ENCODE measurements around the gene NSUN2.
"Not testable (repeated sequence)": the region's sequence is repeated elsewhere in the genome, so short reads cannot be mapped to it uniquely, and the experiment has no call there.

NSUN2 gene

DNA sequence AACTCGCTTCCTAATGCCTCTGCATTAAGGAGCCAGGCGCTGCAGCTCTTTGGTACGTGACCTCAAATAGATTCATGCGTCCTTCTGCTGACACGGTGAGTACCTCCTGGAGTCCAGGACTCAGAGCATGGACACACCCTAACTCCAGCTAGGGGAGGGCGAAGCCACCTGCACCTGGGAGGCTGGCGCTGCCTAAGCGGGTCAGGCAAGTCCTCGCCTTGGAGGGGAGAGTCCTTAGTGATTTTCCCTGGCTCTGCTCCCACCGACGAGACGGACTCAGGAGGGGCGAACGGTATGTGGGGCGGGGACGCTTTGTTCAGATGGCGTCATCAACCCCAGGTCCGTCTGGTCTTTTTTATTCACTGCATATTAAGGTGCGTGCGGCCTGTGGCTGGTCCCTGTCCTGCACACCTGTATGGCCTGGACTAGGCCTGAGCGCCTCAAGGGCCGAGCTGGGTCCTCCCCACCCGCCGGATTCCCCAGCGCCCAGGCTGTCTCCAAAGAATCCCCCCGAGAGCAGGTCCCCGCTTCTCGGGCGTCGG lies 50.3 kb downstream of the NSUN2 start:
- no peak for DNase-seq (ENCODE audit: low spot score)

DNA sequence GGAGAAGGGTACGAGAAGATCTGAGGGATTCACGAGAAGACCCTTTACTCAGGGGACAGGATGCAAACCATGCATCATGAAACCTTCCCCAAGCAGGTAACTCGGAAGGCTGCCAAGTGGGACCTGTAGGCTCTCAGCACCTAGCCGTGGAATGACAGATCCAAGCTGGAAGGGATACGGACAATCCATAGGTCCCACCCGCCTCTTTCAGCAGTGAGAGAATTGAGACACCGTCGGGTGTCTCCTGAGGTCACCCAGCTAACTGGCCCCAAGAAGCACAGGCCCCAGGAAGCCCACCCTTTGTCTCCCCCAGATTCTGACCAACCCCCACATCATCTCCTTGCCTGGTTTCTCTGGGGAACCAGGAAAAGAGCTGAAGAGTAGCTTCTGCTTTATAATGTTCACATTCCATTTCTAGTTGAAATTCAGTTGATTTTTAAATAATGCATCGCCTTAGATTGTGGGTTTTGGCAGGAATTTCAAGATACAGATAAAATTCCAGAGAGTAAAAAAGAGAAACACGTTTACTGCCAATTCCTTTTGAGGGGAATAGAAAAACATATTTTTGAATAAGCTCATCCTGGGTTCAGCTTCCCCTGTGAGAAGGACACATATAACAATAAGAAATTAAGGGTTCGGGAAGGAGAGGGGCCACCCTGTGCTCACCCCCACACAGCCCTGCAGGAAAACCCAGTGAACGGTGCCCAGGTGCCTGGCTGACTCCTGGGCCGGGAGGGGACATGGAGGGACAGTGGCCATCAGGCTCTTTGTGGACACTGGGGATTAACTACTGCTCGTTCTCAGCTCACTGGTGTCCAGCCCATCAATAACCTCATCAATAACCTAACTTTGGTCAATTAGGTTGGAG lies 51.1 kb downstream of the NSUN2 start:
- no peak for DNase-seq (ENCODE audit: low spot score)

DNA sequence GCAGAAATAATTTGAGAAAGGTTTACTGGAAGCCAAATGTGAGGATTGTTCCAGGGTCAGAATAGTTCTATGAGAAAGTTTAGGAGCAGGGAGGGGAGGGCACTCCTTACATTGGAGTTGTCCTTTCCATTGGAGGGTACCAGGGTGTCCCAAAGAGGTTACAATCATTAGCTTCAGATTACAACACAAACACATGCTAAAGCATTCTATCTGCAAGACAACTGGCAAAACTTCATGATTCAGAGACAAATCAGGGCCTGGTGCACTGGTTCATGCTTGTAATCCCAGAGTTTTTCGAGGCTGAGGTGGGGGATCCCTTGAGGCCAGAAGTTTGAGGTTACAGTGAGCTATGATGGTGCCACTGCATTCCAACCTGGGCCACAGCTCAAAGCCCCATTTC lies 51.8 kb downstream of the NSUN2 start:
- DNase-seq (ENCODE audit: low spot score), result no peak

DNA sequence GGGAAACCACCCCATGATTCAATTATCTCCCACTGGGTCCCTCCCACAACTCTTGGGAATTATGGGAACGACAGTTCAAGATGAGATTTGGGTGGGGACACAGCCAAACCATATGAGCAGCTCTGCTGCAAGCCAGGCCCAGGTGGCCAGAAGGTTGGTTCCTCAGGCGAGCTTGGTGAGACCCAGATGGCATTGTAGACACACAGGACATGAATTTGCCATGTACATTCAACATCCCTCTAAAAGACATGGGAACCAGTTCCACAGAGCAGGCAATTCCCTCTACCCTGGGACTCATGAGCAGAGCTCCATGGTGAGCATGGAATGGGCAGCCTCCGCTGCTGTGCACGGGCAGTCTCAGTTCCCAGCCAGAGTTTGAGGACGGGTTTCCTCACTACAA lies 53.3 kb downstream of the NSUN2 start:
- DNase-seq (ENCODE audit: low spot score), result no peak

DNA sequence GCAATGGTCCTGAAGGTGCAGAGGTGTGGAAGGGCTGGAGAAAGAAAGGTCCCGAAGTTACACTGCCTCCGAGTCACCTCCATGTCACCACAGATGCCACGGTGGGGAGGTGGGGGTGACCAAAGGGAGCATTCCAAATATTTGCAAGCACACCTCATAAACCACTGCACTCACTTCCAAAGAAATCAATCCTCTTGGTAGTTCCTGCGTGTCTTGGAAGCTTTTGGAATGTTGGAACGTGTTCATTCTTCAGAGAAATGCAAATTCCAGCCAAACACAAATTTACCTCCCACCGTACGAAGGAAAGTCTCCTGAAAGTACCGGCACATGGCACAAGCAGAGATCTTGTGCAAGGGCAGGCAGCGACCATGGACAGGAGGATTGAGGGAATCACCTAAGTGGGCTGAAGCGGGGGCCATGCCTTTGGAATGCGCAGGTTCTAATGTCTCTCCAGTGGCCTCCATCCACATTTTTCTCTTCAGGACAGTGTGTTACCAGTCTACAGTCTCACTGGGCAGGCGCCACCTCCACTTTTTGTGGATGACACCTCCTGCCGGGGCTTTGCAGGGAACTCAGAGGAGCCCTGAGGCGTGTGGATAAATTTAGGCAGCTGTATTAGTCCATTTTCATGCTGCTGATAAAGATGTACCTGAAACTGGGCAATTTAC lies 54.0 kb downstream of the NSUN2 start:
- no peak for DNase-seq (ENCODE audit: low spot score)

DNA sequence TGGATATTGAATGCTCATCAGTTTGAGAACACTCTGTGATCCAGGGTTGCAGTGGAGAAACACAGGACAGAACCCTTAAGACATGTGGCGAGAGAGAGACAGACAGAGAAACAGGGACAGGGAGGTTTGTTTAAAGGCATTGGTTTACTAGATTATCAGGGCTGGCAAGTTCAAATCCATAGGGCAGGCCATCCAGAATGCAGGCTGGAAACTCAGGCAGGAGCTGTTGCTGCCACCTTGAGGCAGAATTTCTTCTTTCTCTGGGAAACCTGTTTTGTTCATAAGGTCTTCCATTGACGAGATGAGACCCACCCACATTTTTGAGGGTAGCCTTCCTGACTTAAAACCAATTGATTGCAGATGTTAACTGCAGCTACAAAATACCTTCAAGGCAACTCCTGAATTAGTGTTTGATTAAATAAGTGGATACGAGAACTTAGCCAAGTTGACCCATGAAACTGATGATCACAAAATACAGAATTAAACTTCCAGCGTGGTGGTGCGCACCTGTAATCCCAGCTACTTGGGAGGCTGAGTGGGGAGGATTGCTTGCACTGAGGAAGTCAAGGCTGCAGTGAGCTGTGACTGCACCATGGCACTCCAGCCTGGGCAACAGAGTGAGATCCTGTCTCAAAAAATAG lies 55.9 kb downstream of the NSUN2 start:
- DNase-seq (ENCODE audit: low spot score), result no peak

DNA sequence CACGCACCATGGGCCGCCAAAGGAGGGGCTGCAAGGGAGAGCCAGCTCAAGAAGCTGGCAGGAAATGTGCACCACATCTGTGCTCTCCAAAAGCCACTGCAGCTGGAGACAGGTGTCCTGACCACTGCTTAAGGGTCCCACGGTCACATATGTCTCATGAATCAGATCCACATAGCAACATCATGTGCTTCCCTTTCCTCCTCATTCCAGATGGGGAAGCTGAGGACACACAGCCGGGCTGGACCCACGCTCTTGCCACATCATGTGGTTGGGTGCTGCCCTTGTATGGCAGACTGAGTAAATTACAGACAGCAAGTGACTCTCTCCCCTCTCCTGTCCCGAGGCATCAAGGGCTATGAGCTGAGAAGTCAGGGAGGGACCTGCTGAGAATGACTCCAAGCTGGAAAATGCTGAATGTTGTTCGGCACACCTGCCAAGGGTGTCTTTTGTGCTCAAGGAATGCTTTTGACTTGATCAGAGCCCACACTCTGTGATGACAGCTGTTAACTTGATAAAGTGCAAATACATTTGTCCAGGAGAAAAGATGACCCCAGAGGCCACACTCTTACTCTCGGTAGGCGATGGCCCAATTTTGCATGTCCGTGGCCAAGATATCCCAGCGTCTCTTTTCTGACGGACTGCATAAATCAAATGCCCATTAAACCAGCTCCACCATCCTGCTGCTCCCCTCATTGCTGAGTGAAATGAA lies 58.2 kb downstream of the NSUN2 start:
- no peak for DNase-seq (ENCODE audit: low spot score)

DNA sequence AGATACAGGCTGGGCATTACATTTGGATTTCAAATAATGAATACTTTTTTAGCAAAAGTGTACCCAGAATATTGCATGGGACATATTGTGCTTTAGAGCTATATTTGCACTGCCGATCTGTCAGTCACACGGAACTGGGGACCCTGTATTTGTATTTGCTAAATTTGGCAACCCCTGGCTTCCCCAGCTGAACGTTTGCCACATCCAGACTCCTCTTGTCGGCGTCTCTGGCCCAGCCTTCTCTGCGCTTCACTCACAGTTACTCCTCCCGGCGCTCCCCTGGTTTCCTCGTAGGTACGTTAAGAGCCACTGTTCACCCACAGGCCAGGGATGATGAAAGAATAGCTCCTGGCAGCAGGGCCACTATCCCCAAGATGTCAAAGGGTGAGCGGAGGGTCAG lies 58.7 kb downstream of the NSUN2 start:
- no peak for DNase-seq (ENCODE audit: low spot score)

DNA sequence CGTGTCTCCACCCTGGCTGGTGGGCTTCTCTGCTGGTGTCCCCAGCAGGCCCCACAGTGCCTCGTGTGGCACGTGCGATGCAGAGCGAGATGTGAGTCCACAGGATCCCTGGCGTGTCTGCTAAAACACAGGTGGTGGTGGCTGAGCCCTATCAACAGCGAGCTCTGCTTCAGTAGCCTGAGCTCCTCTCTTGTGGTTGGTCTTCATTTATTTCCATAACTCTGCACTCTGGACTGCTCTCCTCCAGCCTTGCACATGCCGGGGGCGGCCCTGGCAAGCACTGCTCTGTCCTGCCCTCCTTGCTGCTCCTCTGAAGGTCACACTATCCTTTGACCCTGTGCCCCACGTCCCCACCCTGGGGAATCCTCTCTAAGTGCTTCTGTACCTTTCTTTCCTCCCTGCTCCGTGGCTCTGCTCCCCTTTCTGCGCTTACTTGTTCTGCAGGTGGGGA lies 59.2 kb downstream of the NSUN2 start:
- DNase-seq (ENCODE audit: low spot score), result no peak

DNA sequence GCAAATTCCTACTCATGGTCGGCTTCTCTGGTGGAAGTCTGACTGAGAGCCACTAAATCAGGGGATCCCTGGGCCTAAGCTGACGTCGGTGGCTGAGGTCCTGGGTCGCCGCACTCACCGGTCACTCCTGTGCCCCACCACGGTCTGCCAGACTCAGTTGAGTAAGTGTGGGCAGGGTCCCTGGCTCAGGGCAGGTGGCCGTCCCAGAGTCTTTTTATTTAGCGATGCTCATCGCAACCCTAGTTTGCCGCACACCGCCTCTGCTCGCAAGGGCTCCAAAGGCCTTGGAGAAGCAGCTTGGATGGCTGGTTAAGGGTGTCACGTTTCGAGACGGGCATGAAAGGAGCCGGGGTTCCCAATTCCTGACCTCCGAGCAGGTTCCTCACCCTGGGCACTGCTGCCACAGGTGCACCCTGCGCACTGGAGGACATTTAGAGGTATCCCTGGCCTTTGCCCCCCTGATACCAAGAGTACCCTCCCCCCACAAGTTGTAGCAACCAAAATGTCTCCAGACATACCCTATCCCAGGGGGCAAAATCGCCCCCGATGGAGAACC lies 59.9 kb downstream of the NSUN2 start:
- no peak for DNase-seq (ENCODE audit: low spot score)

DNA sequence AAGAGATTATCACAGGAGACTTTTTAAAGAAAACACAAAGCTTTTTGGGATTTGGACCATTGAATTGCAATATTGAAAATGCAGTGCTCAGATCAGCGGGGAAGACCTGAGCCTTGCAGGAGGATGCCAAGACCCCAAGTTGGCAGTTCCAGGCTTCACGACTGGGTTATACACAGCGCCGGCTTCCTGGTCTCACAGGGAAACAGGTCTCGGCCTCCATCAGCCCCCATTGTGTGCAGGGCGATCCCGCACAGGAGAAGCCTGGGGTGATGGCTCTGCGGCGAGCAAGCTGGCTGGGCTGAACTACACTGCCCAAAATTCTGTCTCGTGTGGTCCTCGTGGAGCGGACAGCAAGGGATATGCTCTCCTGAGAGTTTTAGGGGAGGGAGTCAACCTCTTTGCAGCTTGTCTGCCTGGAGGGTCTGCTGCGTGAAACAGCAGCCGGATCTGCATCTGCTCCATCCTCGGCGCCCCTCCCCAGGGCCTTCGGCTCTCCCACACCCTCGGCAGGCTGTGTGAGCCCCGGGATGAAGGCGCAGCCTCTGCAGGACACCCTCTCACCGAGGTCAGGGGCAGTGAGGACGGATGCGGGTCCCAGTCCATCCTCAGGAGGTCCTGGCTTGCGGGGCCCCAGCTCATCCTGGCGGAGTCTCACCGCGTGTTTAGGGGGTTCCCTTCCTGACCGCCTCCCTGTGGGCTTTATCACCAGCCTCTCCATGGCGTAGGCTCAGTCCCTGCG lies 60.6 kb downstream of the NSUN2 start:
- no peak for DNase-seq (ENCODE audit: low spot score)

DNA sequence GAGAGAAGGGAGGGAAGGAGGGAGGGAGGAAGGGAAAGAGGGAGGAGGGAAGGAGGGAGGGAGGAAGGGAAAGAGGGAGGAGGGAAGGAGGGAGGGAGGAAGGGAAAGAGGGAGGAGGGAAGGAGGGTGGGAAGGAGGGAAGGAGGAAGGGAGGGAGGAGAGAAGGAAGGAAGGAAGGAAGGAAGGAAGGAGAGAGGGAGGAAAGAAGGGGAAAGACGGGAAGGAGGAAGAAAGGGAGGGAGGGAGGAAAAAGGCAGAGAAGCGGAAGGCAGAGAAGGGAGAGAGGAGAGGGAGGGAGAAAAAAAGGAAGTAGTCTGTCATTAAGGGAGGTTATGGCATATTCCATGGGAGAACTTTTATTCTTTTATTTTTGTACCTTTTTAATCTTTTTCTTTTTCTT lies 61.2 kb downstream of the NSUN2 start:
- not testable (repeated sequence) for DNase-seq (ENCODE audit: low spot score)

DNA sequence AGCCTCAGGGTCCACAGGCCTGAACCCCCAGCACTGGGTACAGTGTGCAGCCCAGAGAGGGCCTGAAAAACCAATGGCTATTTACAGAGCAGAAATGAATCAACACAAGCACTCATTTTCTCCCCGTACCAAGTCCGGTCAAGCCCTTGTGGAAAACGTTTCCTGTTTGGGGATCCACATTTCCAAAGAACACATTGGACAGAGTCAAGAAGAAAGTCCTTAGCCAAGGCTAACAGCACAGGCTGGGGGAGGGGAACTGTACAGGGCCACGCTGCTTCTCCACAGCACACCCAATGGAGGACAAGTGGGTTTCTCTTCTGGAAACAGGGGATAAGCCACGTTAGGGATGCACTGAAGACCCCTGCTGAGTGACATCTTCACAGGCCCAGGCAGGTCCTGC lies 62.3 kb downstream of the NSUN2 start:
- no peak for DNase-seq (ENCODE audit: low spot score)

DNA sequence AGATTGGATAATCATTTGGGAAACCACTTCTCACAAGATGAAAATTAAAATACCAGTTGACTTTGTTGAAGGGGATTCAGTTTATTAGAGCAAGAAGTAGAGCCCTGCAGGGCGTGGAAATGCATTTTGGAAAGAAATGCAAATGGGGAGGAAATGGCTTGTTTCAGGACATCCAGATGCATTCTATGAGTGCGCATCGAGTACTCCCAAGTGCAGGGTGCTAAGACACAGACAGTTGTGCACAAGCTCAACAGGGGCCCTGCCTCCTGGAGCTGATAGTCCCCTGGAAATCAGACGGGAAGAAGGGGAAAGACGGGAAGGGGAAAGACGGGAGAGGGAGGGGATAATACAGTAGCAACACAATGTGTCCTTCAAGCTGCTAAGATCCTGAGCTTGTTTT lies 64.0 kb downstream of the NSUN2 start:
- no peak for DNase-seq (ENCODE audit: low spot score)

DNA sequence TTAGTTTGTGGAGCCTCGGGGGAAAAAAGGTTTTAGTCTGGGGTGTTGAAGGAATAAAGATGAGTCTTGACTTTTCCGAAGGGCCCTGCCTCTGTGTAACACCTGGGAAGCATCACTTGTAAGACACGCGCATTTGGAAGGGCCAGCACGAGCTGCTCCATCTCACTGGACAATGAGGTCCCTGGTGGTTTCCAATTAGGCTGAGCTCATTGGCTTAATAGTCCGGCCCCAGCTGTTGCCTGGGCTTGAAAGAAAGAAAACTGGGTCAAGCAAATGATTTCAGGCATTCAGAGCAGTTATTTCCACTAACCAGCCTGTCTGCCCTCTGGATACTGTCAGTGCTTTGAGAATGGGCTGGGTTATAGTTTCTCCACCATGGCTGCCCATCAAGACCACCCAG lies 64.5 kb downstream of the NSUN2 start:
- DNase-seq (ENCODE audit: low spot score), result no peak

DNA sequence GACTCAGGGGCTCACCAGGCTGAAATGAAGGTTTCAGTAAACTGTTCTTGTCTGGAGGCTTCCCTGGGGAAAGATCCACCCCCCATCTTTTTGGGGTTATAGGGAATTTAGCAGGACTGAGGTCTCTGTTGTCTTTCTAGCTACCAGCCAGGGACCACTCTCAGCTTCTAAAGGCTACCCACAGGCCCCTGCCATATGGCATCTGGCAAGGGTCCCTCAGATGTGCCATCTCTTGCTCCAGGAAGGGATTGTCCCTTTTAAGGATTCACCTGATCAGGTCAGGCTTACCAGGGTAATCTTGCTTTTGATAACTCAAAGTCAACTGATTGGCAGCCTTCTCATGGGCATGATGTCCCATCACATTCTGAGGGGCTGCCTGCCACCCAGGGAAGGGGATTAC lies 65.0 kb downstream of the NSUN2 start:
- no peak for DNase-seq (ENCODE audit: low spot score)

DNA sequence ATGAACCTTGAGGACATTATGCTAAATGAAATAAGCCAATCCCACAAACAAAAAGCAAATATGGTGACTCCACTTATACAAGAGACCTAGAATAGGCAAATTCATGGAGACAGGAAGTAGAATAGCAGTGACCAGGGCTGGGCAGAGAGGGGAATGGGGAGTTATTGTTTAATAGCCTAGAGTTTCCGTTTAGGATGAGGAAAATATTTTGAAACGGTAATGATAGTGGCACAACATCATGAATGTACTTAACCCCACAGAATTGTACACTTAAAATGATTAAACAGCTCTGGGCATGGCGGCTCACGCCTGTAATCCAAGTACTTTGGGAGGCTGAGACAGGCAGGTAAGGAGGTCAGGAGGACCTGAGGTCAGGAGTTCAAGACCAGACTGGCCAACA lies 65.8 kb downstream of the NSUN2 start:
- DNase-seq (ENCODE audit: low spot score), result no peak

DNA sequence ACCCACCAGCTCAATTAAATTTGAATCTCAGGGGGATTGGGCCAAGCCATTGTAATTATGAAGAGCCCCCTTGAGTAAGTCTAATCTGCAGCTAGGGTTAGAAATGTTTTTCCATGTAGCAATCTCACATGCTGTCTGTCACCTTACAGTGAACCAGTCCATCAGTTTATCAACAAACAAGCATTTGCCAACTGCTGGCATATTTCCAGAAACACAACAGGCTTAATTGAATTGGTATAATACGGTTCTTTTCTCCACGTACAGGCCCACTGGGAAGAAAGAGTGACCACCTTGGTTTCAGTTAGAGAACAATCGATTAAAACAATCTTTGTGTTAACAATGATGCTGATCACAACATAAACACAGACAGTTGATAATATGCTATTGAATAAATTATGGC lies 67.4 kb downstream of the NSUN2 start:
- no peak for DNase-seq (ENCODE audit: low spot score)

DNA sequence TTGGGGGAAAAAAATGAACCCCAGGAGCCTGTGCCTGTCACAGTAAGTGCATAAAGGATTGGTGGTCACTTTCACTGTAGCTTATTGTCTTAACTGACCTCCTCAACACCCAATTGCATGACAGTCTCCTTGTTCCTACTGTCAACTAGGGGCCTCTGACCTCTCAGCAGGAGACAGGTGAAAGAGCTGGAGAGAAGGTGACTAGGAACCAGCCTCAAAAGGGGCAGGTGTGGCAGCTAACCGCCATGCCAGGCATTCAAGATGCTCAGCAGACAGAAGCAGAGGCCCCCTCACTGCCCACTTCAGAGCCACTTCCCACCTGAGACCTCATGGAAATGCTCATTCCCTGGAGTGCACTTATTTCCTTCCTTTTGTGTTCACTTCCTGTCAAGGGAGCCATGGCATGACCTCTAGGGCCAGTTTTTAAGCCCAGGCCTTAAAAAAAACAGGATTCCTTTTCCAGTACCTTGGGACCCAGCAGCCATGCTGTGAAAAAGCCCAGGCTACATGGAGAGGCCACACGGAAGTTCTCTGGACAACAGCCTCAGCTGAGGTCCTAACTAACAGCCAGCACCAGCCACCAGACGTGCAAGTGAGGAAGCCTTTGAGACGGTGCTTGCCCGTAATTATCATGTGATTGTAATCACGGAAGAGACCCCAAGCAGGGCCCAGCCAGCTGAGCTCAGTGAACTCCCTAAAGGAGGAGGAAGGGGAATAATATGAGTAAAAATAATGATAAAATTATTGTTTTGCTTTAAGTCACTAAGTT lies 74.9 kb downstream of the NSUN2 start:
- DNase-seq (ENCODE audit: low spot score), result no peak

DNA sequence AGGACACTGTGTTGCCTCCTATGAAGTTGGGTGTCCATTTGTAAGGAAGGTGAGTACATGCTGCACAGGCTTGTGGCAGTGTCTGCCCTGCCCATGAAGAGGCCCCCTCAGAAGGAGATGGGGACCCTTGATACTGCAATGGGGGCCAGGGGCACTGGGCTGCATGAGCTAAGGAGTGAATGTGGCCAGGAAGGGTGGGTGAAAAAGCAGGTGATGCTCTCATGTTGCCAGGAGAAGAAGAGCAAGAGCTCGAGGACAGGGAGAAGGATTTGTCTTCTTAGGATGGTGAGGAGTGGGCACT lies 76.1 kb downstream of the NSUN2 start:
- no peak for DNase-seq (ENCODE audit: low spot score)
